HG03039 (cell line): Measurements from ENCODE around the gene KCNC1.

Experiments used
- ATAC-seq: cut with Tn5 transposase; IDR thresholded peaks from one replicate; pipeline ENCODE4 v1.9.1; 2021; ENCODE audit warnings: mild to moderate bottlenecking, moderate library complexity; ENCODE audit not compliant: unreplicated experiment

KCNC1 gene

DNA sequence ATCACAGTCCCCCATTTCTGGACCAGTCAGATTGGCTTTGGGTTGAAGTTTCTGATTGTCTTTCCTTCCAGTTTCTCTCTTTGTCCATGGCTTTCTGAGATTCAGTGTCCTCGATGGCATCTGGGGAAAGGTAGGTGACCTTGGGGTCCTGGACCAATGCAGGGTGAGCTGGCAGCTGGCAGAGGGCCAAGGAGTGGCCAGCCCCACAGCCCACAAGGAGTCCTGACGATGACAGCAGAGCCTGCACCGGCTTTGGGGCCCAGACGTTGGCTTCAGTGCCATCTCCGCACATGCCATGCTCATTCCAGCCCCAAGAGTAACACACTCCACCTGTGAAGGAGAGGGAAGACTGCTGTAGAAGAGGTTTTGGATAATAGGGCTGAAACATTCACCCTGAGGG lies 53.5 kb downstream of the KCNC1 start:
- ATAC-seq: no peak

DNA sequence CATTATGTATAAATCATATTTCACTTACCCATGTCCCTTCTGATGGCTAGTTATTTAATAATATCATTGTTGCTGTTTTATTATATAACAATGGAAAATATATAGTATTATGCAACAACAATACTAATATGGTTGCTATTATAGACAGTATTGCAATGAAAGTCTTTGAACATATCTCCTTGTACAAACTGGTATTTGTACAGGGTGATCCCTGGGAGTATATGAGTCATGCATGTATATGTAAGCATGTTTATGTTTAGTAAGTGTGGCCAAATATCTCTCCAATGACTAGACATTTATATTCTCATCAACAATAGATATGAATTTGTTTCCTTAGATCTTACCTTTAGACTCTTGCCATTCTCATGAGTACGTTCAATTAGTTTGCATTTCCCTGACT lies 55.9 kb downstream of the KCNC1 start:
- ATAC-seq: no peak

- ATAC-seq: no peak
Observed at GRCh38 chr11:17791144-17791543, 56.6 kb downstream of the KCNC1 start.

- ATAC-seq: no peak
Observed at GRCh38 chr11:17792161-17792560, 57.6 kb downstream of the KCNC1 start.

- ATAC-seq: no peak
Observed at GRCh38 chr11:17793642-17794170, 59.1 kb downstream of the KCNC1 start.

DNA sequence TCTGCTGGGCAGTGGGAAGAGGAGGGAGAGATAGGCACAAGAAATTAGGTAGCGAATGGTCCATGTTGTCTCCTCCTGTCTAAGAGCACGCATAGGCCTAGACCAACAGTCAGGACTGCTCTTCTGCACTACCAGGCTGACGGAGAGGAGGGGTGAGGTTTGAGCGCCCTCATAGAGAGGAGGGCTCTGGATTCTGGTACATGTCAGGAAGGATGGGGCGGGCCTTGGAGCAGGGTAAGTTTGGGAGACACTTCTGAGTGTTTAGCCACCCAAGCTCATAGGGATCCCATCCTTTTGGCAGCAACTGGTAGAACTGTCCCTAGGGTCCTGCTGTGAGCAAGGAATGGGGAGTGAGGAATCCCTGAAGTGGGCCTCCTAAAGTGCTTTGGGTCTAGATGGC lies 60.4 kb downstream of the KCNC1 start:
- ATAC-seq: no peak

- ATAC-seq: no peak
Observed at GRCh38 chr11:17796154-17796553, 61.6 kb downstream of the KCNC1 start.

DNA sequence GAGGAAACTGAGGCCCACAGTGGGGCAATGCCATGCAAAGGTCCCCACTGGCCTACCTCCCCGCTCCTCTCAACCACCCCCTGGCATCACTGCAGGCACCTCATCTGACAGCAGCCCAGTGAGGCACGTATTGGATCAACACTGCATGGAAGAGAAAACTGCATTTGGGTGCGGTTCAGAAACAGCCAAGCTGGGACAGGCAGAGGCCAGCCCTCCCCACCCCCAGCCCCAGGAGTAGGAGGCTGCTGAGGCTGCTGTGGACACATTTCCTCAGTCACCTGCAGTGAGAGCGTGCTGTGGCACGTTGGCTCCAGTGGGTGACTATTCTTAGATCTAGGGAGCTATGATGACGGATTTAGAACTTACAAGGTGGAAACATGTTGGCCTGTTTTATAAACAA lies 63.7 kb downstream of the KCNC1 start:
- ATAC-seq: no peak

DNA sequence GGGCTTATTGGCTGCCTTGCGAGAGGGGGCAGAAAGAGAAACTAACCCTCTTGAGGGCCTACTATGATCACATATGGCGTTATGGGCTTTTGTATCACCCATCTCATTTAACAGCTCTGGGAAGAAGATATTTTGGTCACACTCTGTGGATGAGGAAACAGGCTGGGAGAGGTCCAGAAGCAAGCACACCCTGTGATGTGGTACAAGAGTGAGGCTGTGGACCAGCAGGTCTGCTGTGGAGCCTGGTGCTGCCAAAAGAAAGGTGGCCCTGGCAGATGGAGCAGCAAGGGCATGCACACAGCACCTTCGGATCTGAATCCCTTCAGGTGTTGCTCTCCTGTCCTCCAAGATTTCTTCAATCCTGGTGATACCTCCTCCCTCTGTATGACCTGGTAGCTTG lies 64.1 kb downstream of the KCNC1 start:
- no peak for ATAC-seq

GRCh38 chr11:17799147-17799546 lies 64.6 kb downstream of the KCNC1 start:
- no peak for ATAC-seq

DNA sequence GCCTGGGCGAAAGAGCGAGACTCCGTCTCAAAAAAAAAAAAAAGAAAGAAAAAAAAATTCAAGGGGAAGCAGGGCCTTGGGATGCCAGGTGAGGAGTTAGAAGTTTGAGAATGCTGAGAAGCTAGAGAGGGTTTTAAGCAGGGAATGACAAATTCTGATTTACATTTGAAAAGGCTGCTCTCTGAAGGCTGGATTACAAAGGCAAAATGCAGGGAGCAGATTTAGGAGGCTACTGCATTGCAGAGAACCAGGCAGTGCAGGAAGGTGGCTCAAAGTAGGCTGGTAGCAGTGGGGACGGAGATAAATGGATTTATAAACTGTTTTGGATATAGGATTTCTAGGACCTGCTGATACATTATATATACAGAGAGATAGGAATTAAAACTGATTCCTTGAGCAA lies 66.6 kb downstream of the KCNC1 start:
- no peak for ATAC-seq

DNA sequence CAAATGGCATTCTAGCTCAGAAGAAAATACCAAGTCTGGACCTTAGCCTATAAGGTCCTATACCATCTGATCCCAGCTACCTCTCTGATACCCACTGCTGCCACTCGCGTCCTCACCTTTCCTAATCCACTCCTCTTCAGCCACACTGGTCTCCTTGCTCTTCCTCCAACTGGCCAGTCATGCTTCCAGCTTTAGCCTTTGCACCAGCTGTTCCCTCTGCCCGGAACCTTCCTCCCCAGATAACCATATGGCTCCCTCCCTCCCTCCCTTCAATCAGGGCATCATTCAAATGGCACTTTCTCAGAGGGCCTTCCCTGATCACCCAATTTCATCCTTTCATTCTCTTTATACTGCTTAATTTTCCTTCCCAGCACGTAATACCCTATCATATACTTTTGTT lies 67.9 kb downstream of the KCNC1 start:
- ATAC-seq: no peak

- ATAC-seq: no peak
Observed at GRCh38 chr11:17803754-17804334, 69.3 kb downstream of the KCNC1 start.

- ATAC-seq: no peak
Observed at GRCh38 chr11:17805043-17805442, 70.5 kb downstream of the KCNC1 start.

- ATAC-seq: no peak
Observed at GRCh38 chr11:17805873-17806272, 71.3 kb downstream of the KCNC1 start.

GRCh38 chr11:17807034-17807433 lies 72.5 kb downstream of the KCNC1 start:
- ATAC-seq: no peak

DNA sequence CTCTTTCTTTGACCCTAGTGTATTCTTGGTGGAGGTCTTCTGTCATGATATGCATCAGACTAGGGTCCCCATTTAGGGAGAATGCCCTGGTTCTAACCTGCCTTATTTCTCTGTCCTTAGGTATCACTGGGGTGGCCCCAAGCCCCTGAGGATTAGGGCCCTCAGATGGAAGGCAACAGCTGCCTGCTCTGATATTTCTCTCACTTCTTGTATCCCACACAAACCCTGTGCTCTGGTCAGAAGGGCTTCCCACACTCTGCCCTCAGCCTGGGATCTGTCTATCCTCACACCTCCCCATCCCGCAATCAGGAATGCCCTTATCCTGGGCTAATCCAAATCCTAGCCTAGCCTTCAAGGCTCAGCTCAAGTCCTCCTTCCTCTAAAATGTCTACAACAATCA lies 75.5 kb downstream of the KCNC1 start:
- no peak for ATAC-seq

DNA sequence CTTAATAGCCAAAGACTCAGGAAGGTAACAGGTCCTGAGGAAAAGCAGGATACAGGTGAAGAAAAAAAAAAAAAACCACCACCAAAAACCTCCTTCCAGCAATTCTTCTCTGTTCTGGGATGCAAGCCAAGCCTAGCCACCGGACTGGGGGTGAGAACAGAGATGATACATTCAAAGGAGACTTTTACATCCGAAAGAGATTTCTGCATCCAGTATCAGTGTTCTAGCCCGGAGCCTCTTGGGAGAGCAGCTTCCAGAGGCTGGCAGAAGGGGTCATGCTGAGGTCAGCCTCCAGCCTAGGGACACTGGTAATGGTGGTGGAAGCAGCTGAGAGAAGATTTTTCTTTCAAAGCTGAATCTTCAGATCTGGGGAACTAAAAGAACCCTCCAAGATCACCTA lies 76.2 kb downstream of the KCNC1 start:
- ATAC-seq: no peak

DNA sequence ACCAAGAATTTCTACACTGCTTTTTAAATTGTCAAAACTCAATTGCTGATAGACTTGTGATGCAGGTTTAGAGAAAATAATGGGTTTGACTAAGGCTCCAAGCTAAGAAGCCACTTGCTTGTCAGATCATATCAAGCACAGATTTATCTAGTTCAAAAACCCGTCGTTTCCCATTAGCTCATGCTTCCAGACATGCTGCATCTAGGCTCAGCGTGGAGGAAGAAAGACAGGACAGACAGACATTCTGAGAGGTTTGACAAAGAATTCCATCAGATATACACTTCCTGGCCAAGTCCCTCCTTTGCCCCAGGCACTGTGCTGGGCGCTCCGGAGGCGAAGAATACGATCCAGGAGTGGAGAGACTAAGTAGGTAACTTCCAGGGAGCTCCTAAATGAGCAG lies 76.8 kb downstream of the KCNC1 start:
- no peak for ATAC-seq

DNA sequence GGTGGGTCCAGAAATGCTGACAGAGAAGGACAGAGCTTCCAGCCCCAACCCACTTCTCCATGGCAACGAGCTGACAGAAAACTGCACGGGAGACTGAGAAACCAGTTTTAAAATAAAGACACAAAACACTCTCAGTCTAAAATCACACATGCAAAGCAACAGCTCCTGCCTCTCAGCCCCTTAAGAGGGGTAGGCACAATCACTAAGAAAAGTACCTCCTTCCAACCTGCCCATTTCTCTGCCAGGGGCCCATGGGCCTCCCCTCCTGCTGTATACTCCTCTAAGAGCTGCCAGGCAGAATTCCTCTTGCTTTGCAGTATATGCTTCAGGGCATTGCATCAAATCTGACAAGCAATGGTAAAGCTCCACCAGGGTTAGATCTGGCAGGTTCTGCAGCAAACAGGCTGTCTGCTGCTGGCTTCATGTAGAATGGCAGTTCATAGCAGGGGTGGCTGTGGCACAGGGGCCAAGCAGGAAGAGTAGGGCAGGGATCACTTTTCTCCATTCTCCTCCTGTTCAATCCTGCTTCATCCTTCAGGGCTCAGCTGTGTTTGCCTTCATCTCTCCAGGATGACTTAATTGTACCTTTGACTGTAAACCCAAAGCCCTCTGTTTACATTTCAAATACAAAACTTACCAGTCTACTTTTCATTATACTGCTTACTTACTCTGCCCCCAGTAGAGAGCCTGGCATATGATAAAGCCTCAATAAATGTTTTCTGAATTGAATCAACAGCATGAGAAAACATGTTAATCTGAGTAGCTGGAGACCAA lies 77.7 kb downstream of the KCNC1 start:
- no peak for ATAC-seq

DNA sequence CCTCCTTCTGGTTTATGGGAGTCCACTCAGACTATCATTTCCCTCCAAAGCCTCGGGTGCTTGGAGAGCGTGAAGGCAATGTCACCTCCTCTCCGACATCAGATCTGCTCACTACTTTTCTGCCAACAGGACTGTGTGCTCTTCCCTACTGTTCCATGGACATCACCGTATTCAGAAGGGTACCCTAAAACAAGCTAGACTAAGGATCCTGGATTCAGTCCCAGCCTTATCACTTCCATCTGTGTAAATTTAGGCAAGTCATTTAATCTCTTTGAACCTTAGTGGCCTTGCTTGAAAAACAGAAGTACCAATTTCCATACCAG lies 78.2 kb downstream of the KCNC1 start:
- no peak for ATAC-seq

DNA sequence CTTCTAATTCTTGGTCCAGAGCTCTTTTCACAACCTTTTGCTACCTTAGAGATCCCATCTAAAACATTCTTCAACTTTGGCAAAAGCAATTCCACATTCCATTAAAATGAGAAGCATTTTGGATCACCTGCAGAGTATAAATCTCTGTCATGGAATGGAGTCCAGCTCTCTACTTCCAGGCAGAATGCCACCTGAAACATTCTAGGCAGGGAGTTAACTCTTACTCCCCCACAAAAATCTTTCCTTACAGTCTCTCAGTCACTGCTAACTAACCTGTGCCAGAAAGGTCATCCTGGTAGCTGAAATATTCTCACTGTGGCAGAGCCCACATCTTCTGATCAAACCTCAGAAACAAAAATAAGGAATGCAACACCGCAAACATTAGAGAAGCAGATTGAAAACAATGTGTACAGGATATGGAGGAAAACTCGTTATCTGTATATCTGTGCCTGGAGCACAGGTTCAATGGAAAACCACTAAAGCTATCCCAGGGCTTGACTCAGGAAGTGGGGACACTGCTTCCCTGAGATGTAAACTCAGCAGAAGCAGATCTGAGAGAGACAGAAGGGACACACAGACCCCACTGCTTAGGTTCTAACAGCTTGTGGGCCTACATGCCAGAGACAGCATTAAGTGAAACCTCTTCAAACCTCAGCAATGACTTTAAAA lies 78.9 kb downstream of the KCNC1 start:
- ATAC-seq: no peak
